C4-2B (cell line): Measurements from ENCODE around the gene ACOX2.

Source experiments
- ZFX ChIP-seq: fragments of 450-650 bp; IDR thresholded peaks from 2 replicates; pipeline ENCODE4 v1.6.1; 2017
- TF ChIP-seq, protein P1 (sequence below): fragments of 450-650 bp; conservative IDR thresholded peaks from 2 replicates; pipeline ENCODE4 v1.5.1; 2017; ENCODE audit warnings: mild to moderate bottlenecking

DNA sequence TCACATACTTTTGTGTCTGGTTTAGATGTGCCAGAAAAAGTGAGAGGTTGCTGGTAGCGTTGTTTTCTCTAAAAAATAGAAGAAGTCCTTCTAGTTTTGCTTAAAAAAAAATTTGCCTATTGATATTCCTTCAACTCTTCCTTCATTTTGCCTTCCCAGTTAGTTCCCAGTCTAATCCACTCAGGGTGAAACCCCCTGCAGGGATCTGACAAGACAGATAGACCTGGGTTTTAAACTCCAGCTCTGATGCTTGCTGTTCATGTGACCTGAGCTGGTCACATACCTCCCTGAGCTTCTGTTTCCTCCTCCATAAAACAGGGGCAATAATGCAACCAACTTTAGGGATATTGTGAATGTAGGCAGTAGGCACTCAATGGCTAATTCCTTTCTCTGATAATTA is 63.7 kb downstream of the ACOX2 start:
- TF ChIP-seq, protein P1, sequence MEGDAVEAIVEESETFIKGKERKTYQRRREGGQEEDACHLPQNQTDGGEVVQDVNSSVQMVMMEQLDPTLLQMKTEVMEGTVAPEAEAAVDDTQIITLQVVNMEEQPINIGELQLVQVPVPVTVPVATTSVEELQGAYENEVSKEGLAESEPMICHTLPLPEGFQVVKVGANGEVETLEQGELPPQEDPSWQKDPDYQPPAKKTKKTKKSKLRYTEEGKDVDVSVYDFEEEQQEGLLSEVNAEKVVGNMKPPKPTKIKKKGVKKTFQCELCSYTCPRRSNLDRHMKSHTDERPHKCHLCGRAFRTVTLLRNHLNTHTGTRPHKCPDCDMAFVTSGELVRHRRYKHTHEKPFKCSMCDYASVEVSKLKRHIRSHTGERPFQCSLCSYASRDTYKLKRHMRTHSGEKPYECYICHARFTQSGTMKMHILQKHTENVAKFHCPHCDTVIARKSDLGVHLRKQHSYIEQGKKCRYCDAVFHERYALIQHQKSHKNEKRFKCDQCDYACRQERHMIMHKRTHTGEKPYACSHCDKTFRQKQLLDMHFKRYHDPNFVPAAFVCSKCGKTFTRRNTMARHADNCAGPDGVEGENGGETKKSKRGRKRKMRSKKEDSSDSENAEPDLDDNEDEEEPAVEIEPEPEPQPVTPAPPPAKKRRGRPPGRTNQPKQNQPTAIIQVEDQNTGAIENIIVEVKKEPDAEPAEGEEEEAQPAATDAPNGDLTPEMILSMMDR = no peak
- no peak for TF ChIP-seq ZFX
